AG09319 (cell line): ENCODE measurements around the gene ST14.

ENCODE experiments used
- DNase-seq: peaks from one replicate; pipeline ENCODE4 v3.0.0-alpha.2; 2010; ENCODE audit warnings: low read depth; ENCODE audit errors: extremely low read depth
- CTCF ChIP-seq: IDR thresholded peaks from 2 replicates; pipeline ENCODE4 v1.5.1; 2011; ENCODE audit warnings: low read depth, mild to moderate bottlenecking, inconsistent platforms, low read length, moderate library complexity

Gene ST14

DNA sequence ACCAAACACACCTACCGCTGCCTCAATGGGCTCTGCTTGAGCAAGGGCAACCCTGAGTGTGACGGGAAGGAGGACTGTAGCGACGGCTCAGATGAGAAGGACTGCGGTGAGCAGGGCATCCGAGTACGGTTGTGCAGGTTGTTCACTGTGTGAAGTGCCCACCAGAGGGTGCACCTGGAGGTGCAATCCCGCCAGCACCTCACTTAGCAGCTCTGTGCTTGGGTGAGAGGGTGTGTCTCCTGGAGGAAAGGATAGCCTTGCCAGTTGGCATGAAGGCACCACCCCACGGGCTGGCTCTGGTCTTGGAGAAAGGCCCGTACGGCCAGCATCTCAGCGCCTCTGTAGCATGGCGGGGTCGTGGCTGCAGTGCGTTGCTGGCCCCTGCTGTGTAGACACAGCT is 39.4 kb downstream of the ST14 start:
- no peak for DNase-seq
- no peak for TF ChIP-seq CTCF

DNA sequence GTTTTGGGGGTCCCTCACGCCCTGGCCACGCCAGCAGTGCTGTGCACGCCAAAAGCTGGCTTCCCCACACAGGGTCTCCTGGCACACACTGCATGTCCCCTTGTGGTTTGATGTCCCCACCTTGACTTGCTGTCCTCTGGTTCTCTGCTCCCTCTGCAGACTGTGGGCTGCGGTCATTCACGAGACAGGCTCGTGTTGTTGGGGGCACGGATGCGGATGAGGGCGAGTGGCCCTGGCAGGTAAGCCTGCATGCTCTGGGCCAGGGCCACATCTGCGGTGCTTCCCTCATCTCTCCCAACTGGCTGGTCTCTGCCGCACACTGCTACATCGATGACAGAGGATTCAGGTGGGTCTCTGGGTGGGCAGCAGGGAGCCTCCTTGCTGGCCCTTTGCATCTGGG is 40.2 kb downstream of the ST14 start:
- no peak for TF ChIP-seq CTCF
- DNase-seq: no peak

- DNase-seq: no peak
- TF ChIP-seq CTCF: no peak
Observed at GRCh38 chr11:130201026-130201425, 41.4 kb downstream of the ST14 start.

GRCh38 chr11:130202009-130202817 is 42.6 kb downstream of the ST14 start:
- TF ChIP-seq CTCF: no peak
- DNase-seq: no peak

GRCh38 chr11:130202818-130203689 is 43.5 kb downstream of the ST14 start:
- no peak for TF ChIP-seq CTCF
- no peak for DNase-seq

DNA sequence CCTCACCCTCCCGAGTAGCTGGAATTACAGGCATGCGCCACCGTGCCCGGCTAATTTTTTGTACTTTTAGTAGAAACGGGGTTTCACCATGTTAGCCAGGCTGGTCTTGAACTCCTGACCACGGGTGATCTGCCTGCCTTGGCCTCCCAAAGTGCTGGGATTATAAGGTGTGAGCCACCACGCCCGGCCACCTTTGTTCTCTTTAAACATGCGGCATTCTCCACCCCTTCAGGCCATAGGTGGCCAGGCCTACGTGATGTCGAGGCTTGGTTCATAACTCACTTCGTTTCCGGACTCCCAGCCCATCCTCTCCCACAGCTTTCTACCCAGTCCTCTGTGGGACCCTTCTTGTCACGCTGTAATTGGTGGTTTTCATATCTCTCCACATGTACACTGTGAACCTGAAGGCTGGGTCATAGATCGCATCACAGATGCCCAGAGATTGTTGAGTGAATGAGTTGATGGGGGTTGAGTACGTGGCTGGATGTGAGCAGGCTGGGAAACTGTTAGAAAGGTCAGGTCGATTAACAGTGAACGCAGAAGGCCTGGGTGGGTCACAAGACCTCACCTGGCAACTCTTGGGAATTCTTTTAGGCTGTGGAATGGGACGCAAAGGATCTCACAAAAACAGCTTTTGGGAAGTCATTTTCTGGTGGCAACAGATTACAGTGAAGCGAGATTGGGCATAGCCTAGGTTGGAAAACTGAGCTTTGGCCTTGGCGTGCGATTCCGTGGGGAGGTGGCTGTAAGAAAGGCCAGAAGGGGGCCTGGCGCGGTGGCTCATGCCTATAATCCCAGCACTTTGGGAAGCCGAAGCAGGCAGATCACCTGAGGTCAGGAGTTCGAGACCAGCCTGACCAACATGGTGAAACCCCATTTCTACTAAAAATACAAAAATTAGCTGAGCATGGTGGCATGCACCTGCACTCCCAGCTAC is 44.5 kb downstream of the ST14 start:
- TF ChIP-seq CTCF: no peak
- no peak for DNase-seq
